HG03432 (cell line): Measurements from ENCODE around the gene KBTBD2.
"Not testable (repeated sequence)": the region's sequence is repeated elsewhere in the genome, so short reads cannot be mapped to it uniquely, and the experiment has no call there.

Source experiments
- ATAC-seq: cut with Tn5 transposase; IDR thresholded peaks from one replicate; pipeline ENCODE4 v1.9.1; 2021; ENCODE audit warnings: mild to moderate bottlenecking, moderate library complexity; ENCODE audit not compliant: unreplicated experiment

The KBTBD2 gene

GRCh38 chr7:32857063-32857462 lies 34.5 kb downstream of the KBTBD2 start:
- not testable (repeated sequence) for ATAC-seq

DNA sequence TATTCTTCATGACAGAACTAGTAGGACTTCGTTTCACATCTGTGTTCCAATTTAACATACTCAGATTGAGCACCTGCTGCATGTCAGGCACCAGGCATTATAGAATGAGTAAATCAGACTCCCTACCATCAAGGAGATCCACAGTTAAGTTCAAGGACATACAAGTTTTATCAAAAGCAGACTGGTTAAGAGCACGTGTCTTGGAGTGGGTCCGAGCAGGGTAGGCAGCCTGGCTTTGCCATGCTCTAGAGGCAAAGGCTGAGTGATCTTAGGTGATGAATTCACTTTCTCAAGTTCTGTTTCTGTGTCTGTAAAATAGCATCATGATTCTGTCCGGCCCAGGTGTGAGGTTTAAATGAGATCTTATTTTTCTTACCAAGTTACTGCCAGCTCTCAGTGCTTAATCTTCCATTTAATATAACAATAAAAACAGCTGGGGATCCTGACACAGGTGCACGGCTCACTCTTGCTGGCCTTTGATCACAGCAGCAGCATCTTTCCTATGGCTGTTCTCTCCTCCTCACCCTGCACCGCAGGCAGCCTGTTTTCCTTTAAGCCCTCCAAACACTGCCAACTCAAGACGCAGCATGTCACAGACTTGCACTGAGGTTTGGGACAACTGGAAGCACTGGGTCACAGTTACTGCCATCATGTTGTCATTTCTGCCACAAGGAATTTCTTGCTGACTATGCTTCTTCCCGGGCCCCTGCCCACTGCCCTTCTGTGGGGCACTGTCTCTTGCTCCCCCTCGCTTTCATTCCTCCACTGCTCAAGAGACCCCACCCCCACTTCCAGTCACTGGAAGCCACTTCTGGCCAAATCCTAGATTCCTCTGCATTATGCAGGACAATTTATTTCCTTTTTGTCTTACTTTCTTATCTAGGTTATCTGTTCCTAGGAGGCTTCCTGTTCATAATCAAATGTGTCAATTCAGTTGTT lies 35.5 kb downstream of the KBTBD2 start:
- ATAC-seq: not testable (repeated sequence)

DNA sequence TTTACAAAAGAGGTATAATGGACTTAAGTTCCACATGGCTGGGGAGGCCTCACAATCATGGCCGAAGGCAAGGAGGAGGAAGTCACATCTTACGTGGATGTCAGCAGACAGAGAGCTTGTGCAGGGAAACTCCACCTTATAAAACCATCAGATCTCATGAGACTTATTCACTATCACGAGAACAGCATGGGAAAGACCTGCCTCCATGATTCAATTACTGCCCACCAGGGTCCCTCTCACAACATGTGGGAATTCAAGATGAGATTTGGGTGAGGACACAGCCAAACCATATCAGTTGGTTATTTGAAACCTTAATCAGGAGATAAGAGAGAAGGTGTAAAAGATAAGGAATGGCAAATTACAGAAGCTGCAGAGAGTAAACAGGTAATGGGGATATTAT lies 40.9 kb downstream of the KBTBD2 start:
- not testable (repeated sequence) for ATAC-seq

DNA sequence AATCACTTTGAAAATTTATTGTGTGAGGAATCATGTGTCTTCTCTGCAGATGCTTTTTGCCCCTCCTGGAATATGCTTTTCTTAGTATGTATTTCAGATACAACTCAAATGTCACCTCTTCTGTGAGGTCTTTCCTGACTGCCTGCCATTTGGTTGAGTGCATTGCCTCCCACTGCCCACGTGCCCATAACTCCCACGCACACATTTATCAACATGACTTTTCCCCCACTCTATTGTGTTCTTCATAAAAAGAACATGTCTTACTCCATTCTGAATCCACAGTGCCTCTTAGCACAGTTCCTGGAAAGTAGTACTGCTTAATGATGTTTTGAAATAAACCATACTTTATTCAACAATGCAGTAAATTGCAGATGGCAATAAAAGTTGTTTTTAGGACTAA lies 42.9 kb downstream of the KBTBD2 start:
- not testable (repeated sequence) for ATAC-seq

DNA sequence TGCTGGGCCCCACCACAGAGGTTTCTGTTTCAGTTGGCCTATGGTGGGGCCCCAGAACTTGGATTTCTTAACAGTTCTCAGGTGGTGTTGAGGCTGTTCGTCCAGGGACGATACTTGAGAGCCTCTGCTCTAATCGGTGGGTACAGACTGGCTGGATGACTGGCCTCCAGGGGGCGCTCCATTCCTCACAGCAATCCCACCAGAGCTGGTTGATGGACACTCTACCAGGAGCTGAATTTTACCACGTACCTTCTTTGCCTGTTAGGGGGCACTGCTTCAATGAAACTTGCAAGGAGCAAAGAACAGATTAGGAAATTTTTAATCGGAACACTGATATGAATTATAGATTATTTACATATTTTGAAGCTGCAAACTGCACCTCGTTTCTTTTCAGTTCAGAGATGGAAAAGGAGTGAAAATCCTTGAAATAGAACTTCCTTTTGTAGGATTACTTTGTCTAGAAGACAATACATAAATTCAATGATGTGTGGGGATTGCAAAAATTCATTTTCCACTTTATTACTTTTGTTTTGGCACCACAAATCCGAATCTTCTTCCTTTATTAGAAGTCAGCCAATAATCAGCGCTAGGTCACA lies 44.8 kb downstream of the KBTBD2 start:
- ATAC-seq: peak; percentile 100

DNA sequence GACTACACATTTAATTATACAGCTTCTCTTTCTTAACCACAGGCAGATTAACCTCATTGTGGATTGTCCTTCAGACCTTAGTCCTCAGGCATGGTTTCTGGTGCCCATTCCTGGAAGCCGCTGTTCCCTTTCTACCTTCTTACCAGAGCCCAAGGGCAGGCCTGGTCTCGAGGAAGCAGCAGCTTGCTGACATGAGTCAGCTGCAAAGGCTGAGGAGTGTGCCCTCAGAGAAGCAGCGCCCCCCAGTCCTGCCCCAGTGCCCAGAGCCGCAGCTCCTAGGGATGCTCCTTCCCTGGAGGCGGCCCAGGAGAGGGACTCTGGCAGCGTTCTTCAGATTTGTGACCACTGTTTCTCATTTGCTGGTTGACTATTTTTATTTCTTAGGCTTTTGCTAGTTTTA lies 46.8 kb downstream of the KBTBD2 start:
- ATAC-seq: not testable (repeated sequence)

DNA sequence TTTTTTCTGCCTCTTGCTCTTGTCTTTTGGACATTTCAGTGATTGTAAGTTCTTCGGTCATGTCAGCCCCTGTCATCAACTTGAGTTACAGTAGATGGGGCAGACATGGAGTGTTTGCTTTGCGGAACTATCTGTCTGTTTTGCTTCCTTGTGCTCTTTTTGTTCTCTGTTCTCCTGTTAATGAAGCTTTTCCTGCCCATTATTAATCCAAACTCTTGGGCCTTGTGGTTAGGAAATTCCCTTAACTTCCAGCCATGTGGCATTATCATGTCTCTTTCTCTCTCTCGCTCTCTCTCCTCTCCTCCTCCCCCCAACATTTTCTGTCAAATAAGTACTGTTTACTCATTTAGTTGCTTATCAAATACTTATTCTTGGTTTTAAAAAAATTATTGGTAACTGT lies 47.8 kb downstream of the KBTBD2 start:
- not testable (repeated sequence) for ATAC-seq

DNA sequence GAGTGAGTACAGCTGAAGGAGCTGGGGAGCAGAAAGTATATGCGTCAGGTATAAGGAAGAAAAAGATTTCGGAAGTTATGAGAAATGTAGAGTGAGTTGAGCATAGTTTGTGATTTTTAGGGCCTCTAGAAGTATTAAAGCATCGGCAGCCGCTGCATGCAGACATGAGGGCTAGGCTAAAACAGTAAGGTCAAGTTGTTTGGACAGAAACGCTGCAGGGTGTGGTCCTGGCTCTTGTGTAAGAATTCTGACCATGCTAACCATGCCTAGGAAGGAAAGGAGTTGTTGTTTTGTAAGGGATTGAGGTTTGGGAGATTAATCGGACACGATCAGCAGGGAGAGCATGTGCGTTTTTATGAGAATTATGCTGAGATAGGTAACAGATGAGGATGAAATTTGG lies 51.7 kb downstream of the KBTBD2 start:
- ATAC-seq: not testable (repeated sequence)

DNA sequence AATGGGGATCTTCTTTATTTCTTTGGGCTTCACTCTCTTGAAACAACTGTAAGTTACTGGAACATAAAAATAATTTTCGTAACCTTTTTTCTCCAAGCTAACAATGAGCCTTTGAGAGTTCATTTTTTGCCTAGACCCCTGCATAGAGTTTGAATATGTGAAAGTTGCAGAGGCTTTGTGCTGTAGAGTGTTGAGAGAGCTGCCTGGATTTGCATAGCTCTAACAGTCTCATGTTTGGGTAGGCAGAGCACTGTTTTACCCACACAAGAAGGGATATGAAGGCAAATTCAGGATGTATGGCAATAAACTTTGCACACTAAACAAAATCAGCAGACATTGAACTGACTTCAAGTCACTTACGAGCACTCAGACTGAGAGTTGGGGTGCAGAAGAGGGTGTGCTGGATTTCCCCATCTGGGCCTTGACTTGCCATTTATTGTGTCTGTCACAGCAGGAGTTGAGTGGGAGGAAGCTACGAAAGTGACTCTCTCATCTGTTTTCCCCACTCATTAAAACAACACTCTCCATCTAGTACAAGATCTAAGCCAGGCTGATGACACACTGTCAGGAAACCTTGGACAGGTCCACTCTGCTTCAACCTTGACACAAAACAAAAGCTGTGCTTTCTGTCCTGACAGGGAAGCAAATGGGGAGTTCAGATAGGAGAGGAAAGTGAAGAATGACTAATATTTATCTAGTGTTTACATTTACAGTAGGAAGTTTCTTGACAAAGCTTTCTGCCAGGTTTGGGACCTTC lies 62.4 kb downstream of the KBTBD2 start:
- ATAC-seq: peak; percentile 93
